BLaER1 (cell line): ENCODE measurements around the gene PCDHA1.

Experiments used
- H3K27ac ChIP-seq: shearing (Covaris generic); formaldehyde crosslinking; 2 replicates; pipeline ENCODE4 v1.8.1; 2022
- H3K27me3 ChIP-seq: shearing (Covaris generic); formaldehyde crosslinking; 2 replicates; pipeline ENCODE4 v1.8.1; 2022
- H3K36me3 ChIP-seq: shearing (Covaris generic); formaldehyde crosslinking; 2 replicates; pipeline ENCODE4 v1.8.1; 2022
- H3K4me1 ChIP-seq: shearing (Covaris generic); formaldehyde crosslinking; 2 replicates; pipeline ENCODE4 v1.8.1; 2022
- H3K4me2 ChIP-seq: shearing (Covaris generic); formaldehyde crosslinking; 2 replicates; pipeline ENCODE4 v1.8.1; 2022
- H3K4me3 ChIP-seq: shearing (Covaris generic); formaldehyde crosslinking; 2 replicates; pipeline ENCODE4 v1.8.1; 2022
- H3K9ac ChIP-seq: shearing (Covaris generic); formaldehyde crosslinking; 2 replicates; pipeline ENCODE4 v1.8.1; 2022
- H3K9me3 ChIP-seq: shearing (Covaris generic); formaldehyde crosslinking; 2 replicates; pipeline ENCODE4 v1.8.1; 2022
- H4K20me1 ChIP-seq: shearing (Covaris generic); formaldehyde crosslinking; 2 replicates; pipeline ENCODE4 v1.8.1; 2022
- Cebpa-rat ChIP-seq: shearing (Covaris generic); IDR thresholded peaks from 2 replicates; pipeline ENCODE4 v1.8.1; 2022

PCDHA1 gene

GRCh38 chr5:140992828-140993227, 206.9 kb downstream of the PCDHA1 start:
- Histone ChIP-seq H3K4me1 (no peaks in the 10 kb centered on the region), H3K4me2 (no peak overlapping the region), H3K4me3 (no peak overlapping the region), H3K27me3 (no peaks in the 10 kb centered on the region), H3K9me3 (no peaks in the 10 kb centered on the region), H3K9ac (no peak overlapping the region), H3K36me3 (no peaks in the 10 kb centered on the region), H4K20me1 (no peaks in the 10 kb centered on the region), H3K27ac (no peak overlapping the region)
- no peak for TF ChIP-seq Cebpa-rat

DNA sequence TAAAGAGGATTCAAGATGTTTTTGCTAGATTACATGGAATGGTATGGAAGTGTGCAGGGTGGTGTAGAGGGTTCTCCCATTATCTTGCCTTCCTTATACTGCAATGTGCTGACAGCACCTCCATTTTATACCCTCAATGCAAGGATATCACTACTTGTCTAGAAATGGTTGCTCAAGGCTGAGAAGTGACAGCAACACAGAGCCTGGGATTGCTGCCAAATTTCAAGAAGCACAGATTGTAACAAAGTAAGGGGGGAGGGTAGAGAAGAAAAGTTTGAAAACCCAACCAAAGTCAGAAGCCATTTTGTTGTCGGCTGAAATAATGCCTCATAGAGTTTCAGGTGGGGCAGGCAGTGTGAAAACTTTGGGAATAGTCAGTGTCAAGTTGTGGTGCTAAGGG, 210.1 kb downstream of the PCDHA1 start:
- TF ChIP-seq Cebpa-rat, result no peak
- H3K4me1 ChIP-seq, result no peaks in the 10 kb centered on the region
- no peaks in the 10 kb centered on the region for H4K20me1 ChIP-seq
- H3K27me3 ChIP-seq, result no peaks in the 10 kb centered on the region
- no peak overlapping the region for H3K9ac ChIP-seq
- no peaks in the 10 kb centered on the region for H3K36me3 ChIP-seq
- no peak overlapping the region for H3K4me2 ChIP-seq
- no peak overlapping the region for H3K4me3 ChIP-seq
- no peak overlapping the region for H3K27ac ChIP-seq
- no peaks in the 10 kb centered on the region for H3K9me3 ChIP-seq

DNA sequence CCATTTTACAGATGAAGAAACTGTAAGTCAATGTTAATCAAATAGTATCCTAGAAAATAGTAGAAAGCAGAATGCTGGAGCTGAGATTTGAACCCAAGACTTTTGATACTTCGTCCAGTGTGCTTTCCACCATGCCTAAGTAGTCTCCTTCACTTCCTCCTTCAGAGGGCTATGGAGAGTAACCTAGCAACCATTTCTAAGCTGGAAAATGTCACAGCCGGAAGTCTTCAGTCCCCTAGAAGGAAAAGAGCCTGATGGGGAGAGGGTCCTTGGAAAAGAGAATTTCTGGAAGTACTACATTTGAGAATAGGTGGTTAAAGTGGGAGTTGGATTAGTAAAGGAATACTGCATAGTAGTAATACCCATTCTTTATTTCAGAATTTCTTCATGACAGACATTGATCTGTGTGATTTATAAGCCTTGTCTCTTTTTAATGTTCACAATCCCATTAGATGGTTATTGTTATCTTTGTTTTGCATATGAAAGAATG, 213.0 kb downstream of the PCDHA1 start:
- Histone ChIP-seq H3K4me1 (no peaks in the 10 kb centered on the region), H3K9ac (no peak overlapping the region), H3K9me3 (no peaks in the 10 kb centered on the region), H3K27ac (no peak overlapping the region), H4K20me1 (no peaks in the 10 kb centered on the region), H3K36me3 (no peaks in the 10 kb centered on the region), H3K27me3 (no peaks in the 10 kb centered on the region), H3K4me2 (no peak overlapping the region), H3K4me3 (no peak overlapping the region)
- TF ChIP-seq Cebpa-rat, result no peak

GRCh38 chr5:141001446-141001843, 215.5 kb downstream of the PCDHA1 start:
- Histone ChIP-seq H3K36me3 (no peaks in the 10 kb centered on the region), H3K9ac (no peak overlapping the region), H3K4me1 (no peaks in the 10 kb centered on the region), H3K27me3 (no peaks in the 10 kb centered on the region), H3K4me2 (no peak overlapping the region), H3K27ac (no peak overlapping the region), H4K20me1 (no peaks in the 10 kb centered on the region), H3K4me3 (no peak overlapping the region), H3K9me3 (no peaks in the 10 kb centered on the region)
- TF ChIP-seq Cebpa-rat, result no peak

- no peak overlapping the region for H3K4me2 ChIP-seq
- no peak overlapping the region for H3K27ac ChIP-seq
- TF ChIP-seq Cebpa-rat, result no peak
- no peaks in the 10 kb centered on the region for H4K20me1 ChIP-seq
- no peaks in the 10 kb centered on the region for H3K9me3 ChIP-seq
- H3K36me3 ChIP-seq, result no peaks in the 10 kb centered on the region
- no peak overlapping the region for H3K9ac ChIP-seq
- H3K4me1 ChIP-seq, result no peaks in the 10 kb centered on the region
- H3K27me3 ChIP-seq, result no peaks in the 10 kb centered on the region
- H3K4me3 ChIP-seq, result no peak overlapping the region
Measured at GRCh38 chr5:141001844-141002604, 216.1 kb downstream of the PCDHA1 start.

DNA sequence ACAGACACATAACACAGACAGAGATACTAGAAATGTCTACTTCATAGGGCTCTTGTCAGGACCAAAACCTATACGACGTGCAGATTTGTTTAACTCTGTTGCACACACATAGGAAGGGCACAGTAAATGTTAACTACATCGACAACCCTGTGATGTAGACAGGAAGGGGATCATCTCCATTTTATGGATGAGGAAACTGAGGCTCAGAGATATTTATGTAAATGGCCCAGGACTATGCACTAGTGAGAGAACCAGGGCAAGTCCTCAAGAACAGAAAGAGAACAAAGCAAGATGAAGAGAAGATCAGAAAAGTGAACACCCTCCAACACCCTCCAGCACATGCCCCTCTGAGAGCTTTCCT, 216.6 kb downstream of the PCDHA1 start:
- no peaks in the 10 kb centered on the region for H3K27me3 ChIP-seq
- H3K4me2 ChIP-seq, result no peak overlapping the region
- no peak overlapping the region for H3K9ac ChIP-seq
- no peak overlapping the region for H3K4me3 ChIP-seq
- no peaks in the 10 kb centered on the region for H3K36me3 ChIP-seq
- no peak overlapping the region for H3K27ac ChIP-seq
- H4K20me1 ChIP-seq, result no peaks in the 10 kb centered on the region
- no peak for TF ChIP-seq Cebpa-rat
- no peaks in the 10 kb centered on the region for H3K4me1 ChIP-seq
- no peaks in the 10 kb centered on the region for H3K9me3 ChIP-seq

DNA sequence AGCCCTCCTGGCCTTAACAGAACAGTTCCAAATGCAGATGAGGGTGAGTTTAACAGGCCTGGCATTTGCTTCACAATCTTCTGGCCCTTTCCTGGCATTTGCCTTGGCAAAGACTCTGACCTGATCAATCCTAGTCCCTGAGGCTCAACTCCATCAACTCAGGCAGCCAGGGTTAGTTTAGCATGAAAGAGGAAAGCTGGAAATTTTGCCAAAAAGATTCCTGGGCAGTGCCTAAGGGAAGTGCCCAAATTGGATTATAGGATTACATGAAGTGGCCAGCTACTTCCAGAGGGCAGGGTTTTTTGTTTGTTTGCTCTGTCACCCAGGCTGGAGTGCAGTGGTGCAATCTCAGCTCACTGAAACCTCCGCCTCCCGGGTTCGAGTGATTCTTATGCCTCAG, 217.1 kb downstream of the PCDHA1 start:
- Histone ChIP-seq H3K4me3 (no peak overlapping the region), H3K27me3 (no peaks in the 10 kb centered on the region), H3K27ac (no peak overlapping the region), H3K4me1 (no peaks in the 10 kb centered on the region), H3K4me2 (no peak overlapping the region), H3K9me3 (no peaks in the 10 kb centered on the region), H4K20me1 (no peaks in the 10 kb centered on the region), H3K36me3 (no peaks in the 10 kb centered on the region), H3K9ac (no peak overlapping the region)
- no peak for TF ChIP-seq Cebpa-rat

GRCh38 chr5:141003791-141004611, 218.1 kb downstream of the PCDHA1 start:
- no peak overlapping the region for H3K4me2 ChIP-seq
- no peak overlapping the region for H3K27ac ChIP-seq
- no peak overlapping the region for H3K4me3 ChIP-seq
- no peak overlapping the region for H3K9ac ChIP-seq
- no peaks in the 10 kb centered on the region for H3K36me3 ChIP-seq
- no peaks in the 10 kb centered on the region for H4K20me1 ChIP-seq
- TF ChIP-seq Cebpa-rat, result no peak
- no peaks in the 10 kb centered on the region for H3K4me1 ChIP-seq
- H3K9me3 ChIP-seq, result no peaks in the 10 kb centered on the region
- H3K27me3 ChIP-seq, result no peaks in the 10 kb centered on the region

DNA sequence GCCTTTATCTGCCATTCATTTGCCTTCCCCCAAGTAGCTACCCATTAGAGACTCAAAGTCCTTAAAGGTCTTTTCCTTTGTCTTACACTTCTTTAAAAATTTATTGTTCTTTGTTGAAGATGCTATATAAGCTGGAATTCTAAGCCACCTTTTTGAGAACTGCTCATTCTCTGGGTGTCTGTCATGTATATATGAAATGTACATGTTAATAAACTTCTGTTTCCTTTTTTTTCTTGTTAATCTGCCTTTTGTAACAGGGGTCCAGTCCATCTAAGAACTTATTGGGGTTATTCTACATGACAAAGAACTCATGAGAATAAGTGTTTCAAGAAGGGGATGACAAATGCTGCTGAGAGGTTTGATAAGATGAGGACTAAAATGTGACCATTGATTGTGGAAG, 221.9 kb downstream of the PCDHA1 start:
- no peaks in the 10 kb centered on the region for H3K36me3 ChIP-seq
- H3K27me3 ChIP-seq, result no peaks in the 10 kb centered on the region
- H3K9me3 ChIP-seq, result no peaks in the 10 kb centered on the region
- H3K4me3 ChIP-seq, result no peak overlapping the region
- TF ChIP-seq Cebpa-rat, result no peak
- no peak overlapping the region for H3K27ac ChIP-seq
- no peak overlapping the region for H3K4me2 ChIP-seq
- no peaks in the 10 kb centered on the region for H3K4me1 ChIP-seq
- H3K9ac ChIP-seq, result no peak overlapping the region
- no peaks in the 10 kb centered on the region for H4K20me1 ChIP-seq
